HFFc6 (cell line): ENCODE data around the gene ANO4. TPM values are rescaled to one million over a fixed set of nuclear protein-coding genes. Genes with fewer than 3 reads are reported as not detected.

Experiments used
- DNase-seq: peaks from one replicate; pipeline ENCODE4 v3.0.0-alpha.2; 2018
- H3K27ac Mint-ChIP-seq: 2 replicates; pipeline ENCODE4 v1.8.0; 2020; ENCODE audit warnings: mild to moderate bottlenecking, mixed read lengths
- H3K27me3 Mint-ChIP-seq: 2 replicates; pipeline ENCODE4 v1.8.0; 2021; ENCODE audit warnings: mild to moderate bottlenecking, moderate library complexity, mixed read lengths; ENCODE audit not compliant: insufficient read depth
- H3K36me3 Mint-ChIP-seq: 2 replicates; pipeline ENCODE4 v1.8.0; 2021; ENCODE audit warnings: low read depth, mixed read lengths
- H3K4me1 Mint-ChIP-seq: 2 replicates; pipeline ENCODE4 v1.8.0; 2020; ENCODE audit warnings: low read depth, mixed read lengths
- H3K4me3 Mint-ChIP-seq: 2 replicates; pipeline ENCODE4 v1.8.0; 2020; ENCODE audit warnings: mild to moderate bottlenecking, moderate library complexity, mixed read lengths
- H3K9me3 Mint-ChIP-seq: 2 replicates; pipeline ENCODE4 v1.8.0; 2020; ENCODE audit warnings: mild to moderate bottlenecking, mixed read lengths
- CTCF ChIP-seq: fragments of 200-600 bp; sonication (generic); IDR thresholded peaks from 2 replicates; pipeline ENCODE4 v1.5.0; 2021; ENCODE audit warnings: antibody characterized with exemption, mild to moderate bottlenecking
- total RNA-seq, 6 experiments: library from RNA; stranded (reverse); fragmentation: NEBNext Ultra II Directional; extraction: Animal tissue kit (Norgen Biotek cat#: 25700); gene quantifications; 2 replicates in 1 of 6; 3 replicates in 5 of 6; pipeline ENCODE4 v1.2.3, GENCODE V29; 2021

Gene ANO4
- total RNA-seq, 6 experiments from 2014 or later = not detected

GRCh38 chr12:101166866-101167265, 372.3 kb downstream of the ANO4 start:
- Mint-ChIP-seq H3K36me3 (peaks cover 7% of the 10 kb centered on the region), H3K9me3 (peaks cover 26% of the 10 kb centered on the region), H3K4me3 (no peak overlapping the region), H3K27me3 (no peaks in the 10 kb centered on the region; the same call in none of the 2 replicates), H3K27ac (no peak overlapping the region), H3K4me1 (no peaks in the 10 kb centered on the region)
- TF ChIP-seq CTCF = no peak
- DNase-seq = no peak

- no peak overlapping the region for H3K27ac Mint-ChIP-seq
- H3K9me3 Mint-ChIP-seq = peaks cover 30% of the 10 kb centered on the region
- H3K36me3 Mint-ChIP-seq = peaks cover 7% of the 10 kb centered on the region
- no peaks in the 10 kb centered on the region for H3K4me1 Mint-ChIP-seq
- no peak overlapping the region for H3K4me3 Mint-ChIP-seq
- no peaks in the 10 kb centered on the region; the same call in none of the 2 replicates for H3K27me3 Mint-ChIP-seq
- DNase-seq = no peak
- TF ChIP-seq CTCF = no peak
Measured at GRCh38 chr12:101168001-101168400, 373.4 kb downstream of the ANO4 start.

- H3K36me3 Mint-ChIP-seq = peaks cover 7% of the 10 kb centered on the region
- H3K4me1 Mint-ChIP-seq = no peaks in the 10 kb centered on the region
- no peak overlapping the region for H3K27ac Mint-ChIP-seq
- H3K27me3 Mint-ChIP-seq = peaks cover 2% of the 10 kb centered on the region
- H3K9me3 Mint-ChIP-seq = peaks cover 46% of the 10 kb centered on the region
- no peak for DNase-seq
- TF ChIP-seq CTCF = no peak; the same call in 1 of the 2 replicates
- H3K4me3 Mint-ChIP-seq = no peak overlapping the region
Measured at GRCh38 chr12:101172316-101172715, 377.7 kb downstream of the ANO4 start.

GRCh38 chr12:101173197-101173749, 378.7 kb downstream of the ANO4 start:
- no peak overlapping the region for H3K4me3 Mint-ChIP-seq
- no peaks in the 10 kb centered on the region for H3K4me1 Mint-ChIP-seq
- peaks cover 7% of the 10 kb centered on the region for H3K36me3 Mint-ChIP-seq
- H3K9me3 Mint-ChIP-seq = peaks cover 46% of the 10 kb centered on the region
- no peak for TF ChIP-seq CTCF
- no peak for DNase-seq
- H3K27ac Mint-ChIP-seq = no peak overlapping the region
- peaks cover 2% of the 10 kb centered on the region for H3K27me3 Mint-ChIP-seq

GRCh38 chr12:101174541-101174940, 380.0 kb downstream of the ANO4 start:
- Mint-ChIP-seq H3K27ac (no peak overlapping the region), H3K4me3 (no peak overlapping the region), H3K36me3 (peaks cover 7% of the 10 kb centered on the region), H3K27me3 (peaks cover 2% of the 10 kb centered on the region), H3K4me1 (no peaks in the 10 kb centered on the region), H3K9me3 (peaks cover 48% of the 10 kb centered on the region)
- no peak for DNase-seq
- TF ChIP-seq CTCF = no peak

Other genes starting within 250 kb of the ANO4 start
- gene GAS2L3, start 221.1 kb upstream of the ANO4 start, total RNA-seq = 10 to 100 TPM; 10.0 to 25.2 (median 22.8) TPM